HCT116 (cell line): ENCODE data around the gene POC1A. TPM values are rescaled to one million over a fixed set of nuclear protein-coding genes. Genes with fewer than 3 reads are reported as not detected.

Experiments used
- ATAC-seq: fragments of 200-7000 bp; cut with Tn5 transposase; 2 replicates; pipeline ENCODE4 v1.9.1; 2020; ENCODE audit warnings: mild to moderate bottlenecking, moderate library complexity
- BruUV-seq: library from RNA; stranded (reverse); fragments of 400-500 nt; replicated peaks from 2 replicates; lab custom pipeline; 2021; lab: Mats Ljungman, UMichigan
- CTCF ChIA-PET: fragments of 300-600 bp; sonication (Branson Sonifier 250); formaldehyde crosslinking; loops from one replicate; lab custom pipeline; 2021; ENCODE audit warnings: antibody characterized with exemption; lab: Charles Lee
- POLR2A ChIA-PET: fragments of 300-600, 350-600 bp; sonication (Branson Sonifier 250); formaldehyde crosslinking; loops from one replicate; lab custom pipeline; 2021; ENCODE audit warnings: antibody characterized with exemption; lab: Charles Lee
- RAD21 ChIA-PET, 2 experiments: fragments of 300-600 bp; sonication (Branson Sonifier 250); formaldehyde crosslinking; loops; one replicate each; lab custom pipeline; 2023; ENCODE audit warnings: low total read pairs in 2 of 2; ENCODE audit not compliant: uncharacterized antibody in 2 of 2, unreplicated experiment in 2 of 2, low non-redundant PET in 1 of 2; lab: Charles Lee
- DNase-seq: peaks from one replicate; pipeline ENCODE4 v3.0.0-alpha.2; 2010; ENCODE audit warnings: low read depth, low spot score
- H2AFZ ChIP-seq: fragments of 200-600 bp; shearing (Covaris generic), sonication (generic); 2 replicates; pipeline ENCODE4 v1.6.1; 2017; ENCODE audit warnings: low read depth, mixed run types, mixed read lengths, antibody characterized with exemption, low read length; ENCODE audit not compliant: poor library complexity, severe bottlenecking
- H3K27ac ChIP-seq: 2 replicates; pipeline ENCODE4 v1.5.1; 2012; ENCODE audit warnings: low read depth, low read length
- H3K27me3 ChIP-seq: fragments of 200-600 bp; sonication (generic); 2 replicates; pipeline ENCODE4 v1.6.1; 2016; ENCODE audit warnings: mixed run types, low read length, mixed read lengths; ENCODE audit not compliant: insufficient read depth
- H3K36me3 ChIP-seq, 2 experiments: fragments of 200-500 bp in 1 of 2; fragments of 200-600 bp in 1 of 2; sonication (Bioruptor generic) in 1 of 2; sonication (generic) in 1 of 2; 2 replicates each; pipeline versions ENCODE4 v1.5.1 to v1.6.1; 2014 to 2016; ENCODE audit warnings: low read length in 2 of 2, inconsistent platforms in 1 of 2, mixed read lengths in 1 of 2, mixed run types in 1 of 2; ENCODE audit not compliant: insufficient read depth in 2 of 2, control insufficient read depth in 1 of 2
- H3K4me1 ChIP-seq, 2 experiments: fragments of 200-600 bp in 1 of 2; sonication (generic) in 1 of 2; 2 replicates each; pipeline versions ENCODE4 v1.5.1 to v1.6.1; 2012 to 2017; ENCODE audit warnings: low read length in 2 of 2, inconsistent platforms in 1 of 2, mild to moderate bottlenecking in 1 of 2, mixed read lengths in 1 of 2, mixed run types in 1 of 2, moderate library complexity in 1 of 2; ENCODE audit not compliant: insufficient read depth in 2 of 2, control insufficient read depth in 1 of 2
- H3K4me2 ChIP-seq: fragments of 200-600 bp; sonication (generic); 2 replicates; pipeline ENCODE4 v1.6.1; 2017; ENCODE audit warnings: mixed run types, low read length, mixed read lengths
- H3K4me3 ChIP-seq, 2 experiments: fragments of 200-600 bp in 1 of 2; sonication (generic) in 1 of 2; replicated peaks in 1 of 2; 2 replicates each; pipeline ENCODE4 v1.5.1; 2011 to 2016; ENCODE audit warnings: low read length in 2 of 2, control low read depth in 1 of 2, low read depth in 1 of 2, mild to moderate bottlenecking in 1 of 2, mixed read lengths in 1 of 2, mixed run types in 1 of 2
- H3K79me2 ChIP-seq: fragments of 200-600 bp; sonication (generic); 2 replicates; pipeline ENCODE4 v1.6.1; 2017; ENCODE audit warnings: mild to moderate bottlenecking, mixed run types, low read length, moderate library complexity, mixed read lengths; ENCODE audit not compliant: insufficient read depth
- H3K9ac ChIP-seq: fragments of 200-600 bp; sonication (generic); 2 replicates; pipeline ENCODE4 v1.6.1; 2016; ENCODE audit warnings: low read length, mixed read lengths
- H3K9me2 ChIP-seq: fragments of 200-600 bp; sonication (generic), shearing (Covaris generic); 2 replicates; pipeline ENCODE4 v1.6.1; 2017; ENCODE audit warnings: mixed run types, mild to moderate bottlenecking, moderate library complexity; ENCODE audit not compliant: insufficient read depth
- H3K9me3 ChIP-seq, 2 experiments: fragments of 200-500 bp in 1 of 2; fragments of 200-600 bp in 1 of 2; sonication (Bioruptor generic) in 1 of 2; sonication (generic) in 1 of 2; 2 replicates each; pipeline ENCODE4 v1.6.1; 2014 to 2017; ENCODE audit warnings: low read length in 2 of 2, mixed read lengths in 2 of 2, inconsistent platforms in 1 of 2, low read depth in 1 of 2, mild to moderate bottlenecking in 1 of 2, mixed run types in 1 of 2, moderate library complexity in 1 of 2; ENCODE audit not compliant: control insufficient read depth in 1 of 2, insufficient read depth in 1 of 2
- H4K20me1 ChIP-seq: fragments of 200-600 bp; sonication (generic), shearing (Covaris generic); 2 replicates; pipeline ENCODE4 v1.6.1; 2017; ENCODE audit warnings: mixed run types, mild to moderate bottlenecking, moderate library complexity; ENCODE audit not compliant: insufficient read depth
- CBX3 ChIP-seq: IDR thresholded peaks from 2 replicates; pipeline ENCODE4 v1.6.1; 2012; ENCODE audit warnings: low read depth
- EGR1 ChIP-seq: IDR thresholded peaks from 2 replicates; pipeline ENCODE4 v1.6.1; 2012; ENCODE audit warnings: low read depth
- ELF1 ChIP-seq: IDR thresholded peaks from 2 replicates; pipeline ENCODE4 v1.6.1; 2012; ENCODE audit warnings: low read depth, borderline replicate concordance
- EZH2 ChIP-seq: fragments of 200-600 bp; sonication (generic); IDR thresholded peaks from 2 replicates; pipeline ENCODE4 v1.6.1; 2017; ENCODE audit warnings: antibody characterized with exemption, mixed run types
- EZH2phosphoT487 ChIP-seq: fragments of 200-600 bp; IDR thresholded peaks from 2 replicates; pipeline ENCODE4 v1.6.1; 2018; ENCODE audit warnings: antibody characterized with exemption, borderline replicate concordance
- FOSL1 ChIP-seq: IDR thresholded peaks from 2 replicates; pipeline ENCODE4 v1.6.1; 2012; ENCODE audit warnings: low read depth
- JUND ChIP-seq: IDR thresholded peaks from 2 replicates; pipeline ENCODE4 v1.6.1; 2012
- POLR2A ChIP-seq: IDR thresholded peaks from 2 replicates; pipeline ENCODE4 v1.7.0; 2011; ENCODE audit warnings: borderline replicate concordance; ENCODE audit not compliant: insufficient read depth, insufficient read length; ENCODE audit errors: extremely low read depth
- POLR2AphosphoS5 ChIP-seq: IDR thresholded peaks from 2 replicates; pipeline ENCODE4 v1.6.1; 2011; ENCODE audit warnings: mild to moderate bottlenecking, low read depth, low read length, moderate library complexity
- RAD21 ChIP-seq: IDR thresholded peaks from 2 replicates; pipeline ENCODE4 v1.6.1; 2012; ENCODE audit warnings: low read depth, mild to moderate bottlenecking
- SIN3A ChIP-seq: IDR thresholded peaks from 2 replicates; pipeline ENCODE4 v1.6.1; 2012; ENCODE audit warnings: low read depth
- SP1 ChIP-seq: IDR thresholded peaks from 2 replicates; pipeline ENCODE4 v1.6.1; 2012; ENCODE audit warnings: low read depth
- YY1 ChIP-seq: IDR thresholded peaks from 2 replicates; pipeline ENCODE4 v1.6.1; 2011; ENCODE audit warnings: low read length, low read depth, moderate library complexity, mild to moderate bottlenecking; ENCODE audit not compliant: insufficient replicate concordance; ENCODE audit errors: extremely low read depth
- ZFX ChIP-seq: fragments of 450-650 bp; IDR thresholded peaks from 2 replicates; pipeline ENCODE4 v1.6.1; 2017
- ZNF274 ChIP-seq: fragments of 200-500 bp; sonication (Bioruptor generic); IDR thresholded peaks from 2 replicates; pipeline ENCODE4 v1.6.1; 2014; ENCODE audit warnings: mild to moderate bottlenecking, low read depth, low read length, inconsistent platforms
- intact Hi-C: fragments of 100-400 bp; cut with micrococcal nuclease; formaldehyde crosslinking; loops from 2 replicates; pipeline ENCODE4 v1.10.0; 2022
- total RNA-seq: library from RNA; stranded (reverse); gene quantifications from one replicate; pipeline ENCODE4 v1.2.1, GENCODE V29; 2021; ENCODE audit not compliant: unreplicated experiment
- TF ChIP-seq, protein P1 (sequence below): IDR thresholded peaks from 2 replicates; pipeline ENCODE4 v1.6.1; 2012
- TF ChIP-seq, protein P2 (sequence below): IDR thresholded peaks from 2 replicates; pipeline ENCODE4 v1.6.1; 2012; ENCODE audit warnings: low read depth
- TF ChIP-seq, protein P3 (sequence below): IDR thresholded peaks from 2 replicates; pipeline ENCODE4 v1.6.1; 2011; ENCODE audit warnings: mild to moderate bottlenecking, low read length, moderate library complexity; ENCODE audit not compliant: insufficient replicate concordance; ENCODE audit errors: extremely low read depth

POC1A gene
- total RNA-seq, 1 experiment from 2014 or later: 34.0 TPM

DNA sequence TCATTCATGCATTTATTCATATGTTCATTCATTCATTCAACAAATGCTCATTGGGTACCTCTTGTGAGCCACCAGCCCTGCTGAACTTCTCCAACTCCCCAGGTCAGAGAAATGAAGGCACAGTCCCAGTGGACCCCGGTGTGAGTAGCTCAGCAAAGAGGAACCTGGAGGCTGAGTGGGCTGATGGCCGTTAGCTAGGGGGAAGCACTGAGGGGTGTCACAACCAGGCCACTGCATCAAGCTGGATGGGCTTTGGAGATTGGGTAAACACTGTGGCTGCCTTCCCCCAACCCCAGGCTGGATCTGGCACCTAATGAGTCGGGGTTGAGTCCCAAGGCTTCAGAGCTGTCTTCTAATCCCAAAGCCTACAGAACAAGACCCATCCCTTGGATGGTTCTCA lies 31.6 kb upstream of the POC1A start:
- RAD21 ChIA-PET: no interaction called here
- POLR2A ChIA-PET: no interaction called here
- no peak for DNase-seq
- TF ChIP-seq POLR2A: no peak
- no peak for TF ChIP-seq EZH2phosphoT487
- no peak for TF ChIP-seq YY1
- TF ChIP-seq SP1: no peak
- no peak for TF ChIP-seq ELF1
- no peak for TF ChIP-seq SIN3A
- TF ChIP-seq FOSL1: no peak
- no peak for TF ChIP-seq EZH2
- no peak for TF ChIP-seq ZFX
- no peak for TF ChIP-seq POLR2AphosphoS5
- no peak for TF ChIP-seq CBX3
- no peak for TF ChIP-seq EGR1
- no peak for TF ChIP-seq RAD21
- TF ChIP-seq, protein P1, sequence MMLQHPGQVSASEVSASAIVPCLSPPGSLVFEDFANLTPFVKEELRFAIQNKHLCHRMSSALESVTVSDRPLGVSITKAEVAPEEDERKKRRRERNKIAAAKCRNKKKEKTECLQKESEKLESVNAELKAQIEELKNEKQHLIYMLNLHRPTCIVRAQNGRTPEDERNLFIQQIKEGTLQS: no peak
- TF ChIP-seq ZNF274: no peak
- no peaks in the 10 kb centered on the region for H3K79me2 ChIP-seq
- H3K4me1 ChIP-seq: no peaks in the 10 kb centered on the region
- no peaks in the 10 kb centered on the region for H3K9me3 ChIP-seq
- no peak overlapping the region for H3K27ac ChIP-seq
- no peak overlapping the region for H2AFZ ChIP-seq
- CTCF ChIA-PET: no interaction called here
- no peak overlapping the region for H3K9ac ChIP-seq
- H3K4me3 ChIP-seq: no peak overlapping the region
- no peaks in the 10 kb centered on the region for H3K27me3 ChIP-seq
- H4K20me1 ChIP-seq: no peaks in the 10 kb centered on the region
- intact Hi-C loops: no loop called here
- H3K9me2 ChIP-seq: no peaks in the 10 kb centered on the region
- H3K4me2 ChIP-seq: no peak overlapping the region
- ATAC-seq: no peak
- no TSS peak for BruUV-seq
- no peaks in the 10 kb centered on the region for H3K36me3 ChIP-seq

DNA sequence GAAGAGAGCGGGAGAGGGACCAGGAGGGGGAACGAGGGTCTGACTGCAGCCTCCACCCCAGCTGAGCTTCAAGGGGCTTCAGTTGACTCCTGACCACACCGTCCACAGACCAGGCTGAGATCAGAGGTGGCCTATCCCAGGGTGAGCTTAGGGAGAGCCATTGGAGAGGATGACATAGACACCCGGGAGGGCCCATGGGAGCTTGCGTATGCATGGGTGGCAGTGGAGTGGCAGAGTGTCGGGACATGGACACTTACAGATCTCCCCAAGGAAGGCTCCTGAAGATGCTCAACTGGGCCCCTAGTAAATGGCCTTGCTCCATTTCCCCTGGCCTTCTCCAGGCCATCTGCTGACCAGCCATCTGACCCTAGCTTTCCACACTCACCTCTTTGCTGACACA lies 31.1 kb upstream of the POC1A start:
- H3K27me3 ChIP-seq: no peaks in the 10 kb centered on the region
- H3K4me3 ChIP-seq: no peak overlapping the region
- no peak overlapping the region for H3K9ac ChIP-seq
- no peaks in the 10 kb centered on the region for H3K79me2 ChIP-seq
- H4K20me1 ChIP-seq: no peaks in the 10 kb centered on the region
- POLR2A ChIA-PET: no interaction called here
- H3K4me1 ChIP-seq: no peaks in the 10 kb centered on the region
- ATAC-seq (no peak), DNase-seq (no peak)
- RAD21 ChIA-PET: no interaction called here
- H3K9me2 ChIP-seq: no peaks in the 10 kb centered on the region
- H2AFZ ChIP-seq: no peak overlapping the region
- no peaks in the 10 kb centered on the region for H3K36me3 ChIP-seq
- no peak overlapping the region for H3K4me2 ChIP-seq
- no peaks in the 10 kb centered on the region for H3K9me3 ChIP-seq
- BruUV-seq: no TSS peak
- CTCF ChIA-PET: no interaction called here
- intact Hi-C loops: no loop called here
- H3K27ac ChIP-seq: no peak overlapping the region
- TF ChIP-seq EGR1 (no peak), JUND (no peak), POLR2AphosphoS5 (no peak), RAD21 (no peak)
- TF ChIP-seq, protein P2, sequence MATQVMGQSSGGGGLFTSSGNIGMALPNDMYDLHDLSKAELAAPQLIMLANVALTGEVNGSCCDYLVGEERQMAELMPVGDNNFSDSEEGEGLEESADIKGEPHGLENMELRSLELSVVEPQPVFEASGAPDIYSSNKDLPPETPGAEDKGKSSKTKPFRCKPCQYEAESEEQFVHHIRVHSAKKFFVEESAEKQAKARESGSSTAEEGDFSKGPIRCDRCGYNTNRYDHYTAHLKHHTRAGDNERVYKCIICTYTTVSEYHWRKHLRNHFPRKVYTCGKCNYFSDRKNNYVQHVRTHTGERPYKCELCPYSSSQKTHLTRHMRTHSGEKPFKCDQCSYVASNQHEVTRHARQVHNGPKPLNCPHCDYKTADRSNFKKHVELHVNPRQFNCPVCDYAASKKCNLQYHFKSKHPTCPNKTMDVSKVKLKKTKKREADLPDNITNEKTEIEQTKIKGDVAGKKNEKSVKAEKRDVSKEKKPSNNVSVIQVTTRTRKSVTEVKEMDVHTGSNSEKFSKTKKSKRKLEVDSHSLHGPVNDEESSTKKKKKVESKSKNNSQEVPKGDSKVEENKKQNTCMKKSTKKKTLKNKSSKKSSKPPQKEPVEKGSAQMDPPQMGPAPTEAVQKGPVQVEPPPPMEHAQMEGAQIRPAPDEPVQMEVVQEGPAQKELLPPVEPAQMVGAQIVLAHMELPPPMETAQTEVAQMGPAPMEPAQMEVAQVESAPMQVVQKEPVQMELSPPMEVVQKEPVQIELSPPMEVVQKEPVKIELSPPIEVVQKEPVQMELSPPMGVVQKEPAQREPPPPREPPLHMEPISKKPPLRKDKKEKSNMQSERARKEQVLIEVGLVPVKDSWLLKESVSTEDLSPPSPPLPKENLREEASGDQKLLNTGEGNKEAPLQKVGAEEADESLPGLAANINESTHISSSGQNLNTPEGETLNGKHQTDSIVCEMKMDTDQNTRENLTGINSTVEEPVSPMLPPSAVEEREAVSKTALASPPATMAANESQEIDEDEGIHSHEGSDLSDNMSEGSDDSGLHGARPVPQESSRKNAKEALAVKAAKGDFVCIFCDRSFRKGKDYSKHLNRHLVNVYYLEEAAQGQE: no peak
- TF ChIP-seq, protein P1: no peak
- TF ChIP-seq, protein P3, sequence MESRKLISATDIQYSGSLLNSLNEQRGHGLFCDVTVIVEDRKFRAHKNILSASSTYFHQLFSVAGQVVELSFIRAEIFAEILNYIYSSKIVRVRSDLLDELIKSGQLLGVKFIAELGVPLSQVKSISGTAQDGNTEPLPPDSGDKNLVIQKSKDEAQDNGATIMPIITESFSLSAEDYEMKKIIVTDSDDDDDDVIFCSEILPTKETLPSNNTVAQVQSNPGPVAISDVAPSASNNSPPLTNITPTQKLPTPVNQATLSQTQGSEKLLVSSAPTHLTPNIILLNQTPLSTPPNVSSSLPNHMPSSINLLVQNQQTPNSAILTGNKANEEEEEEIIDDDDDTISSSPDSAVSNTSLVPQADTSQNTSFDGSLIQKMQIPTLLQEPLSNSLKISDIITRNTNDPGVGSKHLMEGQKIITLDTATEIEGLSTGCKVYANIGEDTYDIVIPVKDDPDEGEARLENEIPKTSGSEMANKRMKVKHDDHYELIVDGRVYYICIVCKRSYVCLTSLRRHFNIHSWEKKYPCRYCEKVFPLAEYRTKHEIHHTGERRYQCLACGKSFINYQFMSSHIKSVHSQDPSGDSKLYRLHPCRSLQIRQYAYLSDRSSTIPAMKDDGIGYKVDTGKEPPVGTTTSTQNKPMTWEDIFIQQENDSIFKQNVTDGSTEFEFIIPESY: no peak
